Activated CD8-positive, alpha-beta T cell treated with anti-CD3 and anti-CD28 coated beads, Interleukin-2, amount 10 ng/mL, durations not matched to agents 7 days and 5 days (primary cell): ENCODE measurements around the gene SSU72. TPM values are rescaled to one million over a fixed set of nuclear protein-coding genes. Genes with fewer than 3 reads are reported as not detected.

Source experiments
- ATAC-seq: fragments of 150-1000 bp; cut with Tn5 transposase; one replicate; pipeline ENCODE4 v1.10.0; 2021; ENCODE audit warnings: moderate library complexity
- CTCF ChIA-PET: fragments of 350-600 bp; sonication (Branson Sonifier 250); formaldehyde crosslinking; loops from one replicate; lab custom pipeline; 2021; ENCODE audit warnings: antibody characterized with exemption; lab: Charles Lee
- POLR2A ChIA-PET: fragments of 350-600 bp; sonication (Branson Sonifier 250); formaldehyde crosslinking; loops from one replicate; lab custom pipeline; 2021; ENCODE audit warnings: antibody characterized with exemption; lab: Charles Lee
- DNase-seq: peaks from one replicate; pipeline ENCODE4 v3.0.0-alpha.2; 2020
- H3K27ac Mint-ChIP-seq: one replicate; pipeline ENCODE4 v1.8.0; 2021; ENCODE audit warnings: mild to moderate bottlenecking, mixed read lengths
- H3K27me3 Mint-ChIP-seq: one replicate; pipeline ENCODE4 v1.8.0; 2021; ENCODE audit warnings: low read depth, mixed read lengths
- H3K36me3 Mint-ChIP-seq: one replicate; pipeline ENCODE4 v1.8.0; 2021; ENCODE audit warnings: low read depth, mixed read lengths
- H3K4me1 Mint-ChIP-seq: one replicate; pipeline ENCODE4 v1.8.0; 2021; ENCODE audit warnings: low read depth, mixed read lengths
- H3K4me3 Mint-ChIP-seq: one replicate; pipeline ENCODE4 v1.8.0; 2021; ENCODE audit warnings: mild to moderate bottlenecking, mixed read lengths
- H3K9me3 Mint-ChIP-seq: one replicate; pipeline ENCODE4 v1.8.0; 2022; ENCODE audit warnings: mixed read lengths; ENCODE audit not compliant: insufficient read depth
- total RNA-seq, 2 experiments: library from RNA; stranded (reverse); gene quantifications; one replicate each; pipeline ENCODE4 v1.2.3, GENCODE V29; 2021

Gene SSU72
- total RNA-seq, 2 experiments from 2014 or later: 123 to 129 TPM

DNA sequence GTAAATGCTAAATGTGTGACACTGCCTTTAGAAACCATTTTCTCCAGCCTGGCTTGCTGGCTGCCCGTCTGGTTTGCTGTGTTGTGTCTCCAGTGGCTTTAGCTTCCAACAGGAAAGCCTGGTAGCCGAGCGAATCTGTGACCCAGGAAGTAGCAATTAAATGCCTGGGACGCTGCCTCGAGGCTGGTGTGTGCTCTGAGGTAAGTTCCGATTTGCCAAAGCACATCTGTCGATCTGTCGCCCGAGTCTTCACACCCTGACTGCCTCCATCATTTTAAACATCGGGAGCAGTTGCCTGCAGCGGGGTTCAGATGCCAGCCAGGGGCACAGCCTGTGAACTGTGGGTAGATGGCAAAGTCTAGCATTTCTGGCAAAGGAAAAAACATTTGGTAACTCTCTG is 42.9 kb upstream of the SSU72 start:
- ATAC-seq (no peak), DNase-seq (no peak)
- Mint-ChIP-seq H3K4me3 (peak overlapping the region; percentile 82), H3K4me1 (peaks cover 34% of the 10 kb centered on the region), H3K27ac (peak overlapping the region; percentile 50), H3K36me3 (peaks cover 13% of the 10 kb centered on the region), H3K9me3 (no peaks in the 10 kb centered on the region), H3K27me3 (no peaks in the 10 kb centered on the region)
- ChIA-PET CTCF (no interaction called here), POLR2A (no interaction called here)

DNA sequence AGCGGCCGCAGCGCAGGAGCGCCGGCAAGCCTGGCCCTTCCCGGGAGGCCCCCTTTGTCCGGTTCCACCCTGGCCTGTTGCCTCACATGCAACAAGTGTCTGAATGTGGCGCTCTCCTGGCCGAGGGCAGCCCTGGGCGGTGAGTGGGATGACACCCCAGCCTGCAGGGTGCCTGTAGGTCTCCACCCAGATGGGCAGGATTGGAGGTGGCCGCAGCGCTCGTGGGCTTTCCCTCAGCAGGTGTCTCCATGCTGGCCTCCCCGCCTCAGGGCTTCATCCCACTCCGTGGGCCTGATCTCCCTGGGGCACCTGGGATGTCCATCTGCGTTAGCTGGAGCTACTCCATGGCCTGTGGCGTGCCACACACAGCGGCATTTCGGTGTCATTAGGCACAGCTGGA is 42.2 kb upstream of the SSU72 start:
- ATAC-seq (no peak), DNase-seq (no peak)
- H3K27me3 Mint-ChIP-seq: no peaks in the 10 kb centered on the region
- H3K4me1 Mint-ChIP-seq: peaks cover 39% of the 10 kb centered on the region
- H3K27ac Mint-ChIP-seq: peak overlapping the region; percentile 88
- POLR2A ChIA-PET: no interaction called here
- peaks cover 13% of the 10 kb centered on the region for H3K36me3 Mint-ChIP-seq
- H3K9me3 Mint-ChIP-seq: no peaks in the 10 kb centered on the region
- CTCF ChIA-PET: no interaction called here
- peak overlapping the region; percentile 82 for H3K4me3 Mint-ChIP-seq

DNA sequence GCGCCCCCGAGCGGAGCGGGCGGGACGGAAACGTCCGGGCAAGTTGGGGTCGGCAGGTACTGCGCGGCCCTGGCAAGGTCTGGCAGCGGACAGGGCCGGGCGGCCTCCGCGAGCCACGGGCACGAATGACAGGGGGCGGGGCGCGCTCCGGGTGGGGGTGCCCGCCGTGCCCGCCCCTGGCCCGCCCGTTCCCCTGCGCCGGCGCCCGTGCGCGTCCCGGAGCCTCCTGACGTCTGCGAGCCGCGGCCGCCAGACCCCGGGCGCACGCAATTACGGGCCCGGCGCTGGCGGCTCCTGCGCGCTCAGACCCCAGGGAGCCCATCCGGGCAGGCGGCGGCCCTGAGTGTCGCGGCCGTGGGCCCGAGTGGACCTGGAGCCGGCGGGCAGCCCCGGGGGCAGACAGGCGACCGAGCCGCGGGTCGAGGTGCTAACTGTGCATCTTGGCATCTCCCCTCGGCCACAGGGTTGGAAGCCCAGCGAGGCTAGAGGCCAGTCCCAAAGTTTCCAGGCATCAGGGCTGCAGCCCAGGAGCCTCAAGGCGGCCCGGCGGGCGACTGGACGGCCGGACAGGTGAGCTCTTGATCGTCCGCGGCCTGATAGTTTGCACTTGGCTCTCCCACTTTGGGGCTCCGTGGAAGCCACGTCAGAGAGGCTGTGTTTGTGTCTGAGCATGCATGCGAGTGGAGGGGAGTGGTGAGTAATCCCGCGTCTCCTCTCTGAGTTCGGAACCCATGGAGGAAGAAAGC is 41.6 kb upstream of the SSU72 start:
- H3K27ac Mint-ChIP-seq: peak overlapping the region; percentile 88
- H3K27me3 Mint-ChIP-seq: no peaks in the 10 kb centered on the region
- POLR2A ChIA-PET: interaction anchor here (1.0 to 2.5 kb wide), 5 partner anchors 10 to 38 kb away, joined by 3 to 11 read pairs (median 3); no protein-coding TSS in a partner anchor
- H3K9me3 Mint-ChIP-seq: no peaks in the 10 kb centered on the region
- ATAC-seq (peak; percentile 13), DNase-seq (no peak)
- H3K4me3 Mint-ChIP-seq: peak overlapping the region; percentile 82
- peaks cover 13% of the 10 kb centered on the region for H3K36me3 Mint-ChIP-seq
- CTCF ChIA-PET: interaction anchor here (2.4 to 3.5 kb wide), 2 partner anchors 13 to 63 kb away, joined by 11 to 21 read pairs; no protein-coding TSS in a partner anchor
- H3K4me1 Mint-ChIP-seq: peaks cover 39% of the 10 kb centered on the region

GRCh38 chr1:1615256-1616044 is 40.8 kb upstream of the SSU72 start, which contains the start of gene MIB2:
Gene MIB2, plus strand, starts transcription at chr1:1615500. Its CDS starts 7,953 bp downstream, at chr1:1623453.
- ChIA-PET POLR2A (interaction anchor here (0.8 to 2.5 kb wide), 9 partner anchors 10 to 534 kb away, joined by 3 to 11 read pairs (median 3); partner anchors contain the start of gene CCNL2), CTCF (interaction anchor here (0.5 to 3.5 kb wide), 3 partner anchors 14 to 456 kb away, joined by 3 to 21 read pairs (median 11); no protein-coding TSS in a partner anchor)
- peak within 1 kb of the TSS; percentile 94 for H3K27ac Mint-ChIP-seq
- peak; percentile 97 for DNase-seq
- H3K36me3 Mint-ChIP-seq: peaks cover 13% of the 10 kb centered on the region
- peak within 1 kb of the TSS; percentile 88 for H3K4me3 Mint-ChIP-seq
- peak; percentile 86 for ATAC-seq
- H3K4me1 Mint-ChIP-seq: peaks cover 39% of the 10 kb centered on the region
- H3K9me3 Mint-ChIP-seq: no peaks in the 10 kb centered on the region
- no peaks in the 10 kb centered on the region for H3K27me3 Mint-ChIP-seq

- DNase-seq: no peak
- H3K36me3 Mint-ChIP-seq: peaks cover 13% of the 10 kb centered on the region
- peak overlapping the region; percentile 94 for H3K27ac Mint-ChIP-seq
- peaks cover 39% of the 10 kb centered on the region for H3K4me1 Mint-ChIP-seq
- peak; percentile 0 for ATAC-seq
- peak overlapping the region; percentile 88 for H3K4me3 Mint-ChIP-seq
- CTCF ChIA-PET: interaction anchor here (1.5 to 3.5 kb wide), 4 partner anchors 14 to 110 kb away, joined by 3 to 21 read pairs (median 9); no protein-coding TSS in a partner anchor
- POLR2A ChIA-PET: interaction anchor here (0.8 to 2.5 kb wide), 11 partner anchors 10 to 535 kb away, joined by 3 to 11 read pairs (median 3); partner anchors contain the start of gene CCNL2
- no peaks in the 10 kb centered on the region for H3K27me3 Mint-ChIP-seq
- H3K9me3 Mint-ChIP-seq: no peaks in the 10 kb centered on the region
Observed at GRCh38 chr1:1614954-1615255, 40.2 kb upstream of the SSU72 start.

- ChIA-PET CTCF (interaction anchor here (1.5 to 3.5 kb wide), 5 partner anchors 12 to 110 kb away, joined by 3 to 21 read pairs (median 7); no protein-coding TSS in a partner anchor), POLR2A (interaction anchor here (0.9 to 2.5 kb wide), 8 partner anchors 11 to 214 kb away, joined by 3 to 11 read pairs (median 4); partner anchors contain the start of gene CCNL2)
- Mint-ChIP-seq H3K9me3 (no peaks in the 10 kb centered on the region), H3K4me1 (peaks cover 39% of the 10 kb centered on the region), H3K27me3 (no peaks in the 10 kb centered on the region), H3K27ac (peak overlapping the region; percentile 94), H3K36me3 (peaks cover 13% of the 10 kb centered on the region), H3K4me3 (peak overlapping the region; percentile 88)
- DNase-seq: peak; percentile 64
- ATAC-seq: peak; percentile 5
Observed at GRCh38 chr1:1614204-1614953, 39.7 kb upstream of the SSU72 start.

GRCh38 chr1:1613509-1614082 is 38.9 kb upstream of the SSU72 start:
- H3K27ac Mint-ChIP-seq: peak overlapping the region; percentile 65
- H3K4me1 Mint-ChIP-seq: peaks cover 39% of the 10 kb centered on the region
- ChIA-PET POLR2A (interaction anchor here (0.7 to 1.9 kb wide), 6 partner anchors 15 to 491 kb away, joined by 3 to 8 read pairs (median 4); partner anchors contain the start of gene CCNL2), CTCF (interaction anchor here (1.5 to 3.5 kb wide), 5 partner anchors 11 to 109 kb away, joined by 3 to 21 read pairs (median 7); no protein-coding TSS in a partner anchor)
- DNase-seq (no peak), ATAC-seq (no peak)
- peaks cover 13% of the 10 kb centered on the region for H3K36me3 Mint-ChIP-seq
- H3K27me3 Mint-ChIP-seq: no peaks in the 10 kb centered on the region
- no peaks in the 10 kb centered on the region for H3K9me3 Mint-ChIP-seq
- peak overlapping the region; percentile 88 for H3K4me3 Mint-ChIP-seq

DNA sequence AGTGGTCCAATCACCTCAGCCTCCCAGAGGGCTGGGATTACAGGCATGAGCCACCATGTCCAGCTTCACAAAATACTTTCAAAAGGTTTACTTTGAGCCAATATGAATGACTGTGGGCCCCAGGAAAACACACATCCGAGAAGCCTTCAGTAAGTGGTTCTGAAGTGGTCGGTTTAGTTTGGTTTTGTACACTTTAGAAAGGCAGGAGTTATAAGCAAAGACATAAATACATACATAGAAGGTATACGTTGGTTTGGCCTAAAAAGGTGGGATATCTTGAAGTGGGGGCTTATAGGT is 37.4 kb upstream of the SSU72 start:
- H3K4me1 Mint-ChIP-seq: peaks cover 36% of the 10 kb centered on the region
- H3K27ac Mint-ChIP-seq: no peak overlapping the region
- no peak for ATAC-seq
- H3K9me3 Mint-ChIP-seq: no peaks in the 10 kb centered on the region
- no peak overlapping the region for H3K4me3 Mint-ChIP-seq
- no peaks in the 10 kb centered on the region for H3K27me3 Mint-ChIP-seq
- ChIA-PET POLR2A (no interaction called here), CTCF (no interaction called here)
- DNase-seq: no peak
- H3K36me3 Mint-ChIP-seq: peaks cover 8% of the 10 kb centered on the region

DNA sequence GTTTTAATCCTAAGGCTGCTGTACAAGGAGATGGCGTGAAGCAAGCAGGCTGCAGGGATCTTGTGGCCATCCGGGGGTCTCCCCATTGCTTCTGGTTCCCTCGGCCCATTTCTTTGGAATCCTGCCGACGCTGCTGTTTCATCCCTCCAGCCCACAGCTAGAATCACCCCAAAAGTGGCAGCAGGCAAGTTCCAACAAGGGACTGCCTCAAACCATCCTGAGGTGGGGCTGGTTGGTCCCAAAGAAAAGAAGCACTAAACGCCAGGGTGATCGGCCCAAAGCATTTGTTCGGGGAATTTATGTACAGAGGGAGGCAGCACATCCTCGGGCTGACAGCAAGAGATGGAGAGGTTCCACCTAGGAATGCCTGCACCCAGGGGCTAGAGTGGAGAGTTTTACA is 36.1 kb upstream of the SSU72 start:
- CTCF ChIA-PET: no interaction called here

GRCh38 chr1:1609822-1610485 is 35.3 kb upstream of the SSU72 start:
- DNase-seq: no peak
- peaks cover 34% of the 10 kb centered on the region for H3K4me1 Mint-ChIP-seq
- POLR2A ChIA-PET: no interaction called here
- no peak for ATAC-seq
- CTCF ChIA-PET: no interaction called here
- no peak overlapping the region for H3K4me3 Mint-ChIP-seq
- H3K27me3 Mint-ChIP-seq: no peaks in the 10 kb centered on the region
- H3K27ac Mint-ChIP-seq: no peak overlapping the region
- H3K36me3 Mint-ChIP-seq: peaks cover 8% of the 10 kb centered on the region
- no peaks in the 10 kb centered on the region for H3K9me3 Mint-ChIP-seq

More for the DNA sequence above, 36.1 kb upstream of the SSU72 start:
- Mint-ChIP-seq H3K27me3 (no peaks in the 10 kb centered on the region), H3K9me3 (no peaks in the 10 kb centered on the region), H3K4me1 (peaks cover 33% of the 10 kb centered on the region), H3K27ac (peak overlapping the region; percentile 32), H3K36me3 (peaks cover 8% of the 10 kb centered on the region), H3K4me3 (no peak overlapping the region)
- ATAC-seq: no peak
- no peak for DNase-seq
- POLR2A ChIA-PET: no interaction called here
